ENCODE data around the gene ALG9.

The ALG9 gene

GRCh38 chr11:111762981-111763643, 108.3 kb downstream of the ALG9 start:
- no peak for DNase-seq

GRCh38 chr11:111762526-111762925, 108.9 kb downstream of the ALG9 start:
- no peak for DNase-seq

- DNase-seq, result no peak
Observed at GRCh38 chr11:111761036-111761435, 110.3 kb downstream of the ALG9 start.

DNA sequence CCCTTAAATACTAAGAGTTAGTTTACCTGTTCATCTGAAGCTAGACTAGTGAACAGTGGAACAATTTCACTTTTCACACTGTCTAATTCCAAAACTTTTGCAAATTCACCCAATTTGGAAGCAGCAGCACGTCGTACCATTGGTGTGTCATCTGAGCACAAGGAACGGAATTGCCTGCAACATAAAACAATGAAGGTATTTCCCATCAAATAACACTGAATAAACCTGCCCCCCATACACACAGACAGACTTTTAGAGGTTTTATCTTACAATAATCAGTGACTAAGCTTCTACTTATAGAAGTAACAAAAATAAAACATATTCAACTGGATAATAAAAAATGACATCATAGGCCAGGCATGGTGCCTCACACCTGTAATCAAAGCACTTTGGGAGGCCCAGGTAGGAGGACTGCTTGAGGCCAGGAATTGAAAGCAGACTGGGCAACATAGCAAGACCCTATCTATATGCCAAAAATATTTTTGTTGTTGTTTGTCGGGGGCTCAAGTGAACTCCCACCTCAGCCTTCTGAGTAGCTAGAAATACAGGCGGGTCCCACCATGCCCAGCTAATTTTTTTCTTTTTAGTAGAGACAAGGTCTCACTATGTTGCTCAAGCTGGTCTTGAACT, 111.5 kb downstream of the ALG9 start:
- DNase-seq, result no peak

- DNase-seq, result no peak
Observed at GRCh38 chr11:111759376-111759775, 112.0 kb downstream of the ALG9 start.

DNA sequence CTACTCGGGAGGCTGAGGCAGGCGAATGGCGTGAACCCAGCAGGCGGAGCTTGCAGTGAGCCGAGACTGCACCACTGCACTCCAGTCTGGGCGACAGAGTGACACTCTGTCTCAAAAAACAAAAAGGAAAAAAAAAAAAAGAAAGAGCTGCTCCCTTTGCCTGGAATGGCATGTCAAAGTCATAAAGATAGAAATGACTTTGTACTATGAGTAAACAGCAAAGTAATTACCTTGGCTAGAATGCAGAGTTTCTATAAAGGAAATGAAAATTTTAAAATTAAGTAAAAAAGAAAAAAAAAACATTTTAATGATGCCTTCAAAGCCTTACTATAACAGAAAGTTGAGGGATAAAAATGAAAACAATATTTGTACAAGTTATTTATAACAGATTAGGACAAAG, 115.3 kb downstream of the ALG9 start:
- DNase-seq, result no peak

DNA sequence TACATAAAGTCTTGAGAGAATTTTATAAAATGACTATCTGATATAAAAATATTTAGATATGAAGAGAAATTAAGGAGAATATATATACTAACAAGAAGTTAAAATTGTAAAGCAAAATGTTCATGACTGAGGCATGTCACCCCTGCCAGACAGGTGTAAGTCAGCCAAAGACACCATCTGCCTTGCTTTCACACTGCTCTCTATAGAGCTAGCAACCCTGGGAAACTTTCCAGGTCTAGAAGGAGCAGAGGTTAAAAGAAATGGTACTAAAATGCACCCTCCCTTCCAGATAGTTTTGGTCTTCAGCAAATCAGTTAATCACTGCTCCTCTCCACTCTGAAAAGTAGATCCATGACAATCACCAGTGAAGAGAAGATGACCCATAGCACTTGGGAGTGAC, 121.7 kb downstream of the ALG9 start:
- no peak for DNase-seq

DNA sequence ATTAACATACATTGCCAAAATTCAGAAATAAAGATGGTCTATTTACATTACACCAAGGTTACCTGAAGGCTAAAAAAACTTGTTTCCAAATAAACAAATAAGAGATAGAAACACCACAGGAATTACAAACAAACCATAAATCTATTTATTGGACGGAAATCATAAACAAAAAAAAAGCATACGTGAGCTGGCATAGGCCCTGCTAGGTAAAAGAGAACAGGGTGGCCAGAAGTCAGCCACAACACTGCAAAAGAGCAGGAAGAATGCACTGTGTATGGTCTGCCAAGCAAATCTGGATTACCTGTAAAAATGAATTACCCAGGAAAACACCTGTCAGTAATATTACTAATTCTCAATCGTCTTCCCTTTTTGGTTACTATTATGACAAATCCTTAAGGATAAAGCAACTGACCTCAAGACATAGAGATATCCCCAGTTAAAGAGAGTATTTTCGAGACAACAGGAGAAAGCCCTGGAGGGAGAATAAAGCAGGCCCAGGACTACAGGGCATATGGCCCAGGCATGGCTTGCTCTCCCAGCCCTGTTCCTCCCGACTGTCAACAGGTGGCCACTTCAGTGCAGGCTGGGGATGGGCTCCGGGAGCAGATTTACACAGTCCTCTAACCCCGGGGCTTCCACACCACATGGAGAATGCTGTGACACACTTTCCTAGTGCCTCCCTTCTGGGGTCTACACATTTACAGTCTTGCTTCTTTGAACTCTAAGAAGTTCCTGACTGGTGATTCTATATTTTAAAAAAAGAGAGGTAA, 123.2 kb downstream of the ALG9 start:
- no peak for DNase-seq

DNA sequence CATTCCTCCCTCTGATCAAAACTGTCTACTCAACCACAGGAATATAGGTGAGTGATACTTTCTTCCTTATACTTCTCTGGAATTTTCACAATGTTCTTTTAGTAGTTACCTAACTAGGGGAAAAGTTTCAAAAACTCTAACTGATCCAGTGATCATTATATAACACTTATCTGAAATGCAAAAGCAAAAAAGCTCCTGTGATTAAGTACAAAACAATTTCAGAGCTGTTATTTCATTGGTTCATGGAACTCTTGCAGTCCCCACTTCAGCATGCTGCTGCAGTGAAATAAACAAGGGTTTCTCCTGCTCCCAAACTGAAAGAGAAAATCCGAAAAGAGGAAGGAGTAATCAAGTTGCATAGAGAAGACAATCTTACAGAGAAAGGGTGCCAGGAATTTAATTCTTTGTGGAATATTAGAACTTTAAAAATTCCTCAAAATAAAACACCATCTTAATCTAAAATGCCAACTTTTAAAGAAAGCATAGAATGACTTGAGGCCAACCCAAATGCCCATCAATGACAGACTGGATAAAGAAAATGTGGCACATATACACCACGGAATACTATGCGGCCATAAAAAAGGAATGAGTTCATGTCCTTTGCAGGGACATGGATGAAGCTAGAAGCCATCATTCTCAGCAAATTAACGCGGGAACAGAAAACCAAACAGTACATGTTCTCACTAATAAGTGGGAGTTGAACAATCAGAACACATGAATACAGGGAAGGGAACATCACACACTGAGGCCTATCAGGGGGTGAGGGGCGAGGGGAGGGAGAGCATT, 125.5 kb downstream of the ALG9 start:
- DNase-seq, result no peak

DNA sequence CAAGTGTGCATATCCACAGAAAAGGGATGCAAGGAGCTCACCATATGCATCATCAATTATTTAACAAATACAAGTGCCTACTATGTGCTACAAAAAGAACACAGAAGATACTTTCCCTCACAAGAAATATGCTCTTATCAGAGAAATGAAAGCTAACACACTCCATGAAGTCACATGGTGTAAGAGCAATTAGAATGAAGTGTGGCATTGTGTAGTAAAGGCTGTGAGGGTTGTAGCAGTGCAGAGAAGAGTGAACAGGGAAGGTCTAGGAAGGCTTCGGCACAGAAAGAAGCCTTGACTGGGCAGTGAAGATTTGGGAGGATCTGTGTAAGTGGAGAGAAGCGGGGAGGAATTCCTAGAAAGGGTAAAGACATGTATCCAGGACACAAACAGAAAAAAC, 127.7 kb downstream of the ALG9 start:
- no peak for DNase-seq

GRCh38 chr11:111741751-111742150, 129.6 kb downstream of the ALG9 start:
- DNase-seq, result no peak

- no peak for DNase-seq
Observed at GRCh38 chr11:111739299-111739698, 132.1 kb downstream of the ALG9 start.

GRCh38 chr11:111737444-111738210, 133.8 kb downstream of the ALG9 start:
- no peak for DNase-seq

DNA sequence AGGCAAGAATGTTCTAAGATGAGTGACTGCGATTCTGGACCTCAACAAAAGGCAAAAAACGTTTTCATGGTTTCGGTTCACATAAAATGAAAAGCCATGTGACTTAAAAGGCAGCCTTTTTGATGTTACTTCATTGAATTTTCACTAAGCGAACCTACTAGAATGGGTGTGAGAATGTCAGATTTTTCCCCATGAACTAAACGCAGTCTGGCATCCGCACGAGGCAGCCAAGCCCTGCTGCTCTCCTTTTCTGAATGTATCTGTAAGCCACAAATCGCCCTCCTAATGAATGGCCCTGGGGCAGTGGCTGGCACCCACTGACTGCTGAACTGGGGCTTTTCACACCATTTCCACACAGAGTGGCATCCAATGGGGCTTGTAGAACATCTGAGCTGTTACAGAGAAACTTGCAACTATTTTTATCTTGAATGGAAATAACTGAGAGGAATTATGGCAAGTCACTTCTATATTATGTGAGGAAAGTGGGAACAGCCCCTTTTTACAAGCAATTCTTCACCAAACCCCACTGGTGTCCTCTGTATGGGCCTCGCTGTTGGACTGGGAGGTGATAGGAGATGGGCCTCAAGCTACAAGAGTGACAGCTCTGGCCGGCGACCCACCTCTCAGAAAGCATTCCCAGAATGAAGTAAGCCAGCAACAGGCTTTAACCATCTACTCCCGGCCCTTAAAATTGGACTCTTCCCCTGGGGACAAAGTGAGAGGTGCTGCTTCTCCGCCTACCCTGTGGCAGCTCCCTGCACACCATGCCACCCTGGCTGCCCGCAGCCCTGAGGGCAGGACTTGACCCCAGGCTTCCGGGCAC, 134.5 kb downstream of the ALG9 start:
- DNase-seq, result no peak

All from suppressor macrophage treated with lipopolysaccharide for 4 hours (primary cell).